Calu3 (cell line): Measurements from ENCODE around the gene RXFP1. TPM values are rescaled to one million over a fixed set of nuclear protein-coding genes. Genes with fewer than 3 reads are reported as not detected.

ENCODE experiments used
- Bru-seq: library from RNA; stranded (reverse); fragments of 400-500 nt; gene quantifications from one replicate; lab custom pipeline; 2021; lab: Mats Ljungman, UMichigan
- BruChase-seq, 2 experiments: library from RNA; stranded (reverse); fragments of 400-500 nt; gene quantifications; one replicate each; lab custom pipeline; 2021; lab: Mats Ljungman, UMichigan
- BruUV-seq: library from RNA; stranded (reverse); fragments of 400-500 nt; replicated peaks from 2 replicates; lab custom pipeline; 2021; lab: Mats Ljungman, UMichigan
- CTCF ChIA-PET: fragments of 300-600 bp; sonication (Branson Sonifier 250); formaldehyde crosslinking; loops from one replicate; lab custom pipeline; 2022; ENCODE audit warnings: antibody characterized with exemption; lab: Charles Lee
- DNase-seq: peaks from one replicate; pipeline ENCODE4 v3.0.0; 2022
- H3K27ac Mint-ChIP-seq: one replicate; pipeline ENCODE4 v1.8.0; 2022; ENCODE audit warnings: mixed read lengths; ENCODE audit not compliant: unreplicated experiment
- H3K27me3 Mint-ChIP-seq: one replicate; pipeline ENCODE4 v1.8.0; 2022; ENCODE audit warnings: mixed read lengths; ENCODE audit not compliant: unreplicated experiment
- H3K36me3 Mint-ChIP-seq: one replicate; pipeline ENCODE4 v1.8.0; 2022; ENCODE audit warnings: mild to moderate bottlenecking, moderate library complexity, mixed read lengths; ENCODE audit not compliant: insufficient read depth, unreplicated experiment
- H3K4me1 Mint-ChIP-seq: one replicate; pipeline ENCODE4 v1.8.0; 2022; ENCODE audit warnings: mild to moderate bottlenecking, low read depth, mixed read lengths; ENCODE audit not compliant: unreplicated experiment
- H3K4me3 Mint-ChIP-seq: one replicate; pipeline ENCODE4 v1.8.0; 2022; ENCODE audit warnings: mild to moderate bottlenecking, low read depth, moderate library complexity, mixed read lengths; ENCODE audit not compliant: unreplicated experiment
- H3K9me3 Mint-ChIP-seq: one replicate; pipeline ENCODE4 v1.8.0; 2022; ENCODE audit warnings: low read depth, mixed read lengths; ENCODE audit not compliant: unreplicated experiment
- CTCF ChIP-seq: fragments of 200-600 bp; IDR thresholded peaks from one replicate; pipeline ENCODE4 v1.8.0; 2022; ENCODE audit warnings: antibody characterized with exemption; ENCODE audit not compliant: unreplicated experiment
- intact Hi-C: fragments of 100-400 bp; cut with micrococcal nuclease; formaldehyde crosslinking; loops from one replicate; pipeline ENCODE4 v1.10.0; 2022; ENCODE audit not compliant: unreplicated experiment
- long read RNA-seq: library from polyadenylated mRNA; stranded (forward); transcript quantifications from one replicate; pipeline ENCODE4 v2.0.0, GENCODE V29; 2022
- total RNA-seq: library from RNA; stranded (reverse); gene quantifications from 2 replicates; pipeline ENCODE4 v1.2.3, GENCODE V29; 2022

The RXFP1 gene
- total RNA-seq (not detected in 2 replicates), Bru-seq, nascent RNA (percentile 5 among the genes with signal in this experiment), BruChase-seq, experiment 1, labeled RNA remaining after a 6-hour chase (percentile 4 among the genes with signal in this experiment), BruChase-seq, experiment 2, labeled RNA remaining after a 2-hour chase (percentile 2 among the genes with signal in this experiment)
- long read RNA-seq: 0 reads

- no peak for DNase-seq
- BruUV-seq: no TSS peak
These were observed at the start of gene RXFP1 for GRCh38 chr4:158521484-158522088. Gene RXFP1, plus strand, starts transcription at chr4:158521882. Its CDS starts 95 bp downstream, at chr4:158521977.

DNA sequence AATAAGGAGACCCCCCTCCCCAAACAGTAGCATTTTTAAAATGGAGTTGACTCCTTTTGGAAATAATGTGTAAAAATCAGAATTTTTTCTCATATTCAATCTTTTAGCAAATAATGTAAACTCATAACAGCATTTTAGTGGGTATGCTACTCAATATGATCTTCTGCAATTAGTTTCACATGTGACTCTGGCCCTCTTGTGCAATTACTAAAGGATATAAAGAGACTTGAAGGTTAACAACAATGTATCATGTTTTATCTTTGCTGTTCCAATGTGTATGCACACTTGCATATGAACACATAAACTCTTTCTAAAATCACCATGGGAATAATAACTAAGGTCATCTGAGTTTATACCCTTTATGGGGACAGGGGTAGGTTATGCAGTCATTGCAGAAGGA is 39.9 kb upstream of the RXFP1 start:
- Mint-ChIP-seq H3K4me3 (no peak overlapping the region), H3K27ac (no peak overlapping the region), H3K9me3 (peaks cover under 1% of the 10 kb centered on the region), H3K36me3 (no peaks in the 10 kb centered on the region), H3K4me1 (no peaks in the 10 kb centered on the region), H3K27me3 (no peaks in the 10 kb centered on the region)
- DNase-seq: no peak
- no peak for TF ChIP-seq CTCF
- intact Hi-C loops: no loop called here
- CTCF ChIA-PET: no interaction called here
- no TSS peak for BruUV-seq

More at GRCh38 chr4:158521484-158522088, at the start of gene RXFP1:
- CTCF ChIA-PET: no interaction called here
- Mint-ChIP-seq H3K36me3 (no peaks in the 10 kb centered on the region), H3K4me3 (no peak within 1 kb of the TSS), H3K27ac (no peak within 1 kb of the TSS), H3K4me1 (peaks cover 17% of the 10 kb centered on the region), H3K27me3 (no peaks in the 10 kb centered on the region), H3K9me3 (no peaks in the 10 kb centered on the region)
- TF ChIP-seq CTCF: no peak
- intact Hi-C loops: no loop called here

- no peak overlapping the region for H3K4me3 Mint-ChIP-seq
- no peak overlapping the region for H3K27ac Mint-ChIP-seq
- no peak for TF ChIP-seq CTCF
- H3K36me3 Mint-ChIP-seq: no peaks in the 10 kb centered on the region
- intact Hi-C loops: no loop called here
- CTCF ChIA-PET: no interaction called here
- no peaks in the 10 kb centered on the region for H3K4me1 Mint-ChIP-seq
- no peak for DNase-seq
- no peaks in the 10 kb centered on the region for H3K27me3 Mint-ChIP-seq
- BruUV-seq: no TSS peak
- H3K9me3 Mint-ChIP-seq: peaks cover 6% of the 10 kb centered on the region
These were observed 37.4 kb upstream of the RXFP1 start for GRCh38 chr4:158484173-158484885.

- BruUV-seq: no TSS peak
- Mint-ChIP-seq H3K27me3 (no peaks in the 10 kb centered on the region), H3K4me3 (no peak overlapping the region), H3K27ac (no peak overlapping the region), H3K4me1 (no peaks in the 10 kb centered on the region), H3K9me3 (peaks cover 8% of the 10 kb centered on the region), H3K36me3 (no peaks in the 10 kb centered on the region)
- intact Hi-C loops: no loop called here
- CTCF ChIA-PET: no interaction called here
- DNase-seq: no peak
- TF ChIP-seq CTCF: no peak
These were observed 31.1 kb upstream of the RXFP1 start for GRCh38 chr4:158490629-158491028.
